ENCODE data around the gene PCDH12. TPM values are rescaled to one million over a fixed set of nuclear protein-coding genes. Genes with fewer than 3 reads are reported as not detected.

Gene PCDH12
- total and polyA plus RNA-seq, 2 donors (not counting 1 experiment from before 2014, with no cell fraction given): 0.01 TPM; not detected in 1

DNA sequence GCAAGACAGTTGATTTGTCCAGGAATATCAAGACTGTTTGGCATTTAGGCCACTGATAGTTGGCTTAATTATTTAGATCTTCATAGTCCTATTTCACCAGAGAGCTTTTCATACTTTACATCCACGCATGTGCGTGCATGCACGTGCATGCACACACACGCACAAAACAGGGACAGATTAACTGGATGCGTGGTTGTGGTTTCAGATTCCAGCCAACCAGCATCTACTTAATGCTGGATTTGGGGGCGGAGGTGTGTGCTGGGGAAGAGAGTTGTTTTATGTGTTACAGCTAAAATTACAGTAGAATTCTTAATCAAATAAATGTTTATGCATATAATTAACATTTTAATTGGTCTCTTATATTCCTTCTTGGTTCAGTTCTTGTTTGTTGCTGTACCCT, 18.2 kb upstream of the PCDH12 start:
- H3K36me3 ChIP-seq (replicated peaks in 1 of 2; ENCODE audit: control extremely low read depth in 1 of 2, control insufficient read depth in 1 of 2, extremely low read depth in 1 of 2, insufficient read depth in 2 of 2, low read length in 1 of 2): peaks cover 2 to 64% of the 10 kb centered on the region in 2 experiments
- H3K27me3 ChIP-seq (replicated peaks in 1 of 4; ENCODE audit: control extremely low read depth in 1 of 4, control insufficient read depth in 3 of 4, insufficient read depth in 4 of 4, low read length in 3 of 4): no peaks in the 10 kb centered on the region
- H3K9me3 ChIP-seq (ENCODE audit: control extremely low read depth in 1 of 3, control insufficient read depth in 2 of 3, insufficient read depth in 1 of 3, low read length in 2 of 3): no peaks in the 10 kb centered on the region
- no peak for ATAC-seq (ENCODE audit: low read depth)
- WGBS (ENCODE audit: insufficient coverage): no CpG with 5 or more reads among the region's 6 CpGs
- Mint-ChIP-seq H3K9me3 (ENCODE audit: insufficient read depth) (no peaks in the 10 kb centered on the region), H3K27ac (no peak overlapping the region), H3K27me3 (no peaks in the 10 kb centered on the region), H3K4me3 (no peak overlapping the region), H3K4me1 (peaks cover 4% of the 10 kb centered on the region)
- no peak overlapping the region for H3K27ac ChIP-seq (ENCODE audit: low read length in 2 of 2)
- no peak overlapping the region for H3K9ac ChIP-seq (ENCODE audit: low read length)
- no peaks in the 10 kb centered on the region for H4K20me1 ChIP-seq (ENCODE audit: control insufficient read depth, insufficient read depth, low read length, poor library complexity, severe bottlenecking)
- no peak overlapping the region for H3K4me2 ChIP-seq (replicated peaks; ENCODE audit: low read depth, low read length, poor library complexity, severe bottlenecking)
- no peak for TF ChIP-seq EZH2 (IDR thresholded peaks at IDR 0.05; ENCODE audit: borderline replicate concordance, insufficient read depth, low read depth, low read length, poor library complexity, severe bottlenecking)
- TF ChIP-seq, protein P1, sequence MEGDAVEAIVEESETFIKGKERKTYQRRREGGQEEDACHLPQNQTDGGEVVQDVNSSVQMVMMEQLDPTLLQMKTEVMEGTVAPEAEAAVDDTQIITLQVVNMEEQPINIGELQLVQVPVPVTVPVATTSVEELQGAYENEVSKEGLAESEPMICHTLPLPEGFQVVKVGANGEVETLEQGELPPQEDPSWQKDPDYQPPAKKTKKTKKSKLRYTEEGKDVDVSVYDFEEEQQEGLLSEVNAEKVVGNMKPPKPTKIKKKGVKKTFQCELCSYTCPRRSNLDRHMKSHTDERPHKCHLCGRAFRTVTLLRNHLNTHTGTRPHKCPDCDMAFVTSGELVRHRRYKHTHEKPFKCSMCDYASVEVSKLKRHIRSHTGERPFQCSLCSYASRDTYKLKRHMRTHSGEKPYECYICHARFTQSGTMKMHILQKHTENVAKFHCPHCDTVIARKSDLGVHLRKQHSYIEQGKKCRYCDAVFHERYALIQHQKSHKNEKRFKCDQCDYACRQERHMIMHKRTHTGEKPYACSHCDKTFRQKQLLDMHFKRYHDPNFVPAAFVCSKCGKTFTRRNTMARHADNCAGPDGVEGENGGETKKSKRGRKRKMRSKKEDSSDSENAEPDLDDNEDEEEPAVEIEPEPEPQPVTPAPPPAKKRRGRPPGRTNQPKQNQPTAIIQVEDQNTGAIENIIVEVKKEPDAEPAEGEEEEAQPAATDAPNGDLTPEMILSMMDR (IDR thresholded peaks at IDR 0.05): no peak
- H2AFZ ChIP-seq (ENCODE audit: insufficient read depth, low read depth, low read length, poor library complexity, severe bottlenecking): no peak overlapping the region
- CTCF ChIA-PET: interaction anchor here (0.6 to 4.0 kb wide), 8 partner anchors 15 to 337 kb away, joined by 3 to 22 read pairs (median 4); partner anchors contain the start of gene GNPDA1
- H3K4me3 ChIP-seq (ENCODE audit: control extremely low read depth in 1 of 5, extremely low read depth in 1 of 5, insufficient read depth in 1 of 5, low read depth in 2 of 5, low read length in 4 of 5): no peak overlapping the region
- H3K79me2 ChIP-seq (ENCODE audit: control insufficient read depth, insufficient read depth, low read length): peaks cover 22% of the 10 kb centered on the region
- intact Hi-C loops (cut with micrococcal nuclease): no loop called here
- no peak for DNase-seq
- H3K4me1 ChIP-seq (ENCODE audit: control insufficient read depth in 2 of 2, insufficient read depth in 2 of 2, low read length in 2 of 2): no peaks in the 10 kb centered on the region
- POLR2A ChIA-PET: no interaction called here

DNA sequence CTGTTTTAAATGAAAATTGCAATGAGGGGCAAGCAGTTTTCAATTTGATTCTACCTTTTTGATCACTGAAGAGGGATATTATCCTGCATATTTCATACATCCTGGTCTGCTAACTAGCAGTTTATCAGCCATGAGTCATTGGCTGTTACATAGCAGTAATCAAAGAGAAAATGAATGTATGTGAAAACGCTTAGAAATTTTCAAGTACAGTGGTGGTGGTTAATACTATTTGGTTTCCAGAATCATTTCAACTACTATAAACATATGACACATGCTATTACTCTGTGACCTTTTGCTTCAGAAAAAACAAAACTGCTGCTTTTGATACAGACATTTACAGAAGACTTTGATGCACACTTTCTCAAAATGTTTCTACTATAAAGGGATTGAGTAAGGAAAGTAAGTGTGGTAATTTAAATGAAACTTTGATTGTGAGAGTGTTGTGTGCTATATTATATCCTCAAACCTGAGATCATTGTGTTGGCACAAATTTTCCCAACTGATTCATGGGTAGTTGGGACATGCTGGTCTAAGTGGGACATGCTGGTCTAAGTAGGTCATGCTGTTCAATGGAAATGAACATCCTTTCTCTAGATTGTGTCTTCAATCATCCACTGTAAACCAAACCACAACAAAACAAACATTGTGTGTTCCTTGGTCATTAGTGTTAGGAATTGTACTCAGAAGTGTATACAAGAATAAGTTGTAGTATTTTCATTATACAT, 16.0 kb upstream of the PCDH12 start:
- H3K4me1 Mint-ChIP-seq: peaks cover 21% of the 10 kb centered on the region
- no peak for DNase-seq
- ATAC-seq (ENCODE audit: low read depth): no peak
- H3K79me2 ChIP-seq (ENCODE audit: control insufficient read depth, insufficient read depth, low read length): peaks cover 22% of the 10 kb centered on the region
- no peak overlapping the region for H3K27ac Mint-ChIP-seq
- H3K4me1 ChIP-seq (ENCODE audit: control insufficient read depth in 2 of 2, insufficient read depth in 2 of 2, low read length in 2 of 2): peaks cover 13 to 16% of the 10 kb centered on the region in 2 donors
- H3K4me2 ChIP-seq (replicated peaks; ENCODE audit: low read depth, low read length, poor library complexity, severe bottlenecking): no peak overlapping the region
- H3K9ac ChIP-seq (ENCODE audit: low read length): no peak overlapping the region
- intact Hi-C loops (cut with micrococcal nuclease): no loop called here
- no peak overlapping the region for H3K4me3 Mint-ChIP-seq
- H3K27me3 Mint-ChIP-seq: no peaks in the 10 kb centered on the region
- no peak overlapping the region for H3K4me3 ChIP-seq (ENCODE audit: control extremely low read depth in 1 of 5, extremely low read depth in 1 of 5, insufficient read depth in 1 of 5, low read depth in 2 of 5, low read length in 4 of 5)
- H3K27me3 ChIP-seq (replicated peaks in 1 of 4; ENCODE audit: control extremely low read depth in 1 of 4, control insufficient read depth in 3 of 4, insufficient read depth in 4 of 4, low read length in 3 of 4): no peaks in the 10 kb centered on the region
- ChIA-PET POLR2A (no interaction called here), CTCF (no interaction called here)
- H2AFZ ChIP-seq (ENCODE audit: insufficient read depth, low read depth, low read length, poor library complexity, severe bottlenecking): no peak overlapping the region
- TF ChIP-seq, protein P1 (IDR thresholded peaks at IDR 0.05): no peak
- no peak for TF ChIP-seq EZH2 (IDR thresholded peaks at IDR 0.05; ENCODE audit: borderline replicate concordance, insufficient read depth, low read depth, low read length, poor library complexity, severe bottlenecking)
- no CpG with 5 or more reads among the region's 1 CpG for WGBS (ENCODE audit: insufficient coverage)
- H3K27ac ChIP-seq (ENCODE audit: low read length in 2 of 2): no peak overlapping the region
- H3K9me3 Mint-ChIP-seq (ENCODE audit: insufficient read depth): no peaks in the 10 kb centered on the region
- no peaks in the 10 kb centered on the region for H4K20me1 ChIP-seq (ENCODE audit: control insufficient read depth, insufficient read depth, low read length, poor library complexity, severe bottlenecking)
- H3K36me3 ChIP-seq (replicated peaks in 1 of 2; ENCODE audit: control extremely low read depth in 1 of 2, control insufficient read depth in 1 of 2, extremely low read depth in 1 of 2, insufficient read depth in 2 of 2, low read length in 1 of 2): peaks cover 2 to 45% of the 10 kb centered on the region in 2 experiments
- H3K9me3 ChIP-seq (ENCODE audit: control extremely low read depth in 1 of 3, control insufficient read depth in 2 of 3, insufficient read depth in 1 of 3, low read length in 2 of 3): no peaks in the 10 kb centered on the region
